HepG2 (cell line): ENCODE measurements around the gene NTF3. TPM values are rescaled to one million over a fixed set of nuclear protein-coding genes. Genes with fewer than 3 reads are reported as not detected.

Source experiments
- ATAC-seq: fragments of 200-7000 bp; cut with Tn5 transposase; 3 replicates; pipeline ENCODE4 v1.9.1; 2020; ENCODE audit warnings: mild to moderate bottlenecking, moderate library complexity
- BruUV-seq: library from RNA; stranded (reverse); fragments of 400-500 nt; replicated peaks from 2 replicates; lab custom pipeline; 2021; lab: Mats Ljungman, UMichigan
- CTCF ChIA-PET: fragments of 300-600 bp; formaldehyde crosslinking; extraction: SDS; loops from one replicate; lab custom pipeline; 2021; ENCODE audit warnings: low total read pairs, inconsistent platforms, low intra/inter-chr PET ratio; lab: Yijun Ruan, JAX
- POLR2A ChIA-PET: fragments of 350-600 bp; sonication (Branson Sonifier 250); formaldehyde crosslinking; loops from one replicate; lab custom pipeline; 2020; ENCODE audit warnings: antibody characterized with exemption, inconsistent platforms; lab: Yijun Ruan, JAX
- DNase-seq: peaks from one replicate; pipeline ENCODE4 v3.0.0-alpha.2; 2015; ENCODE audit warnings: low spot score
- FAIRE-seq: peaks from 3 replicates; lab custom pipeline; 2011; peaks lifted over from hg19 to GRCh38; lab: Jason Lieb, UNC
- H2AFZ ChIP-seq: one replicate; pipeline ENCODE4 v1.6.1; 2011; ENCODE audit warnings: low read length, inconsistent platforms
- H3K27ac ChIP-seq: fragments of 300-600 bp; 3 replicates; pipeline ENCODE4 v1.8.0; 2011; ENCODE audit warnings: mixed run types, mild to moderate bottlenecking, mixed read lengths, low read length, inconsistent platforms; ENCODE audit not compliant: insufficient read depth; ENCODE audit errors: extremely low read length
- H3K27me3 ChIP-seq, 2 experiments: fragments of 200-600 bp in 1 of 2; 2 replicates in 1 of 2; 3 replicates in 1 of 2; pipeline versions ENCODE4 v1.6.0 to v1.8.0; 2011; ENCODE audit warnings: low read length in 2 of 2, mild to moderate bottlenecking in 2 of 2, moderate library complexity in 2 of 2, inconsistent platforms in 1 of 2; ENCODE audit not compliant: insufficient read depth in 2 of 2, control insufficient read depth in 1 of 2
- H3K36me3 ChIP-seq, 2 experiments: fragments of 200-600 bp in 1 of 2; replicated peaks in 1 of 2; 2 replicates in 1 of 2; 3 replicates in 1 of 2; pipeline versions ENCODE4 v1.5.1 to v1.8.0; 2011; ENCODE audit warnings: low read length in 2 of 2, inconsistent platforms in 1 of 2; ENCODE audit not compliant: insufficient read depth in 2 of 2, control insufficient read depth in 1 of 2
- H3K4me1 ChIP-seq: 2 replicates; pipeline ENCODE4 v1.5.1; 2012; ENCODE audit warnings: low read length, inconsistent platforms; ENCODE audit not compliant: insufficient read depth
- H3K4me2 ChIP-seq: 2 replicates; pipeline ENCODE4 v1.6.0; 2011; ENCODE audit warnings: low read depth, low read length, inconsistent platforms
- H3K4me3 ChIP-seq, 3 experiments: fragments of 200-600 bp in 1 of 3; sonication (generic), shearing (Covaris generic) in 1 of 3; replicated peaks in 1 of 3; 2 replicates each; pipeline ENCODE4 v1.5.1; 2011 to 2016; ENCODE audit warnings: low read length in 3 of 3, inconsistent platforms in 2 of 3, low read depth in 2 of 3, mild to moderate bottlenecking in 2 of 3, control low read depth in 1 of 3, mixed read lengths in 1 of 3; ENCODE audit not compliant: insufficient read depth in 1 of 3
- H3K79me2 ChIP-seq: one replicate; pipeline ENCODE4 v1.6.1; 2011; ENCODE audit warnings: low read length, inconsistent platforms; ENCODE audit not compliant: insufficient read depth
- H3K9ac ChIP-seq: 2 replicates; pipeline ENCODE4 v1.6.0; 2011; ENCODE audit warnings: mild to moderate bottlenecking, low read depth, low read length, inconsistent platforms; ENCODE audit not compliant: insufficient read depth
- H3K9me3 ChIP-seq: 2 replicates; pipeline ENCODE4 v1.5.1; 2012; ENCODE audit warnings: mild to moderate bottlenecking, low read length
- H4K20me1 ChIP-seq: 2 replicates; pipeline ENCODE4 v1.6.0; 2011; ENCODE audit warnings: inconsistent platforms, mild to moderate bottlenecking, low read length, moderate library complexity; ENCODE audit not compliant: insufficient read depth
- ARID2 ChIP-seq: sonication (generic); formaldehyde crosslinking; IDR thresholded peaks from 2 replicates; pipeline ENCODE4 v1.8.1; 2022; ENCODE audit warnings: mild to moderate bottlenecking, missing genetic modification reagents, borderline replicate concordance
- CHD2 ChIP-seq: IDR thresholded peaks from 2 replicates; pipeline ENCODE4 v1.6.1; 2011; ENCODE audit warnings: low read depth, low read length, improper control_type of control experiment
- HNF4A ChIP-seq: sonication (generic); formaldehyde crosslinking; IDR thresholded peaks from 2 replicates; pipeline ENCODE4 v1.4.0; 2020; ENCODE audit warnings: missing genetic modification reagents
- JUN ChIP-seq: sonication (generic); formaldehyde crosslinking; IDR thresholded peaks from 2 replicates; pipeline ENCODE4 v1.4.0; 2020; ENCODE audit warnings: mild to moderate bottlenecking, missing genetic modification reagents
- MAX ChIP-seq: IDR thresholded peaks from 2 replicates; pipeline ENCODE4 v1.6.1; 2012; ENCODE audit warnings: inconsistent platforms
- POLR2A ChIP-seq, 2 experiments: IDR thresholded peaks; 2 replicates each; pipeline ENCODE4 v1.6.1; 2011; ENCODE audit warnings: low read depth in 2 of 2, low read length in 2 of 2, mild to moderate bottlenecking in 1 of 2, moderate library complexity in 1 of 2; ENCODE audit not compliant: insufficient read depth in 1 of 2
- TAF15 ChIP-seq: fragments of 200-400 bp; formaldehyde crosslinking; IDR thresholded peaks from one replicate; pipeline ENCODE4 v1.6.1; 2018; ENCODE audit warnings: mild to moderate bottlenecking, low read depth, low read length; ENCODE audit not compliant: poor library complexity, severe bottlenecking
- ZNF468 ChIP-seq: sonication (generic); formaldehyde crosslinking; IDR thresholded peaks from 2 replicates; pipeline ENCODE4 v1.8.0; 2022; ENCODE audit warnings: mild to moderate bottlenecking, moderate library complexity, missing genetic modification reagents
- WGBS: methylation state at CpG from one replicate; pipeline ENCODE4 v1.1.6; 2017; ENCODE audit warnings: low lambda C conversion rate; 5-methylcytosine and 5-hydroxymethylcytosine counted together
- in situ Hi-C: cut with HindIII; loops from 2 replicates; pipeline ENCODE4 v1.10.0; 2017; ENCODE audit warnings: low pct_unique_long_range_greater_than_20kb; ENCODE audit not compliant: extremely low pct_ligation_motif_present
- intact Hi-C: fragments of 100-400 bp; cut with micrococcal nuclease; formaldehyde crosslinking; loops from one replicate; pipeline ENCODE4 v1.10.0; 2022; ENCODE audit not compliant: unreplicated experiment
- polyA plus RNA-seq, 8 experiments: library from polyadenylated mRNA; depleted of rRNA in 3 of 8; stranded (reverse) in 7 of 8; unstranded in 1 of 8; fragments of >200 nt; fragmentation: Illumina TruSeq in 4 of 8; extraction: Trizol in 4 of 8; gene quantifications; 2 replicates each; pipeline versions ENCODE4 v1.2.1 to v1.2.3, GENCODE V29; 2011 to 2016; ENCODE audit warnings: low read depth in 4 of 8, missing spikeins in 1 of 8, mixed read lengths in 1 of 8; ENCODE audit not compliant: insufficient read depth in 1 of 8
- total RNA-seq, 5 experiments: library from RNA; depleted of rRNA; stranded (reverse); fragments of >200 nt; fragmentation: Illumina TruSeq; extraction: Trizol; gene quantifications; 2 replicates each; pipeline ENCODE4 v1.2.3, GENCODE V29; 2016; ENCODE audit warnings: low read depth in 1 of 5

NTF3 gene
- total and polyA plus RNA-seq, 2 of the 13 experiments (the other 11 are each of a cell fraction or from before 2014, with no cell fraction given) = not detected

DNA sequence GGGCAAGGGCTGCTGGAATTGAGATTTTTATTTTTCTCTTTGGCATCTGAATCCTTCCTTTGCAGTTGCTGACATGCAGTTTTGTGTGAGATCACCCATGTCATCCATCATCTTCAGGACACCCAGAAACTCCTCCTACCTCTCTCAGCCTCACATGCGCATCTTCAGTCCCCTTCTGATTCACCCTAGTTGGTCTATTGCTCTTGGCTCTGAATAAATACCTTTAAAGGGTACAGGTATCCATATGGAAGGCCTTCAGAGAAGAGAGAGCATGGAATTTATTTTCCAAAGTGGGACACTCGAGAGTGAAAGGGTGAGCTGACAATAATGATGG lies 41.8 kb downstream of the NTF3 start (continued):
- TF ChIP-seq TAF15 (no peak), ARID2 (no peak), ZNF468 (CRISPR knock-in tag) (no peak), POLR2A (IDR thresholded peaks at IDR 0.05; ENCODE audit: insufficient read depth in 1 of 2, low read depth in 2 of 2, low read length in 2 of 2) (no peak), MAX (no peak)

GRCh38 chr12:5476356-5476755 lies 44.4 kb downstream of the NTF3 start:
- Histone ChIP-seq H3K9me3 (no peaks in the 10 kb centered on the region), H3K4me2 (no peak overlapping the region), H3K4me3 (no peak overlapping the region), H3K9ac (no peak overlapping the region), H3K4me1 (no peaks in the 10 kb centered on the region), H3K36me3 (no peaks in the 10 kb centered on the region), H3K79me2 (no peaks in the 10 kb centered on the region), H4K20me1 (no peaks in the 10 kb centered on the region), H2AFZ (no peak overlapping the region), H3K27me3 (peaks cover 2 to 7% of the 10 kb centered on the region in 2 experiments; a peak in 2 of 5 replicates), H3K27ac (no peak overlapping the region)
- ChIA-PET CTCF (no interaction called here), POLR2A (no interaction called here)
- DNase-seq (no peak), FAIRE-seq (no peak), ATAC-seq (no peak)
- BruUV-seq = no TSS peak
- intact Hi-C loops (no loop called here), in situ Hi-C loops (no loop called here)
- WGBS = 32% methylated on average over 6 of the region's 6 CpGs
- TF ChIP-seq HNF4A (CRISPR knock-in tag) = no peak
- no peak for TF ChIP-seq JUN (CRISPR knock-in tag)
- no peak for TF ChIP-seq CHD2
